H1 (cell line): ENCODE results near the gene PET117. TPM values are rescaled to one million over a fixed set of nuclear protein-coding genes. Genes with fewer than 3 reads are reported as not detected.

ENCODE experiments used
- CTCF ChIA-PET: fragments of 300-600 bp; sonication (Branson Sonifier 250); formaldehyde crosslinking; loops from one replicate; lab custom pipeline; 2021; ENCODE audit not compliant: partially characterized antibody; lab: Charles Lee
- POLR2A ChIA-PET: fragments of 300-600 bp; sonication (Branson Sonifier 250); formaldehyde crosslinking; loops from one replicate; lab custom pipeline; 2021; ENCODE audit warnings: inconsistent platforms; ENCODE audit not compliant: partially characterized antibody; lab: Charles Lee
- DNase-seq, 2 experiments: peaks; one replicate each; pipeline versions ENCODE4 v3.0.0 to v3.0.0-alpha.2; 2010 to 2022; ENCODE audit warnings: low spot score in 2 of 2, low read depth in 1 of 2, mixed read lengths in 1 of 2
- FAIRE-seq: peaks from 2 replicates; lab custom pipeline; 2011; peaks lifted over from hg19 to GRCh38; lab: Jason Lieb, UNC
- H2AFZ ChIP-seq: 2 replicates; pipeline ENCODE4 v1.8.1; 2012; ENCODE audit warnings: low read length, inconsistent platforms
- H2AK5ac ChIP-seq: 2 replicates; pipeline ENCODE4 v1.6.1; 2013; ENCODE audit warnings: low read depth, low read length
- H2BK120ac ChIP-seq: replicated peaks from 2 replicates; pipeline ENCODE3; 2013; ENCODE audit warnings: low read depth, low read length, inconsistent platforms
- H2BK12ac ChIP-seq: 2 replicates; pipeline ENCODE4 v1.6.1; 2013; ENCODE audit warnings: low read depth, low read length
- H2BK15ac ChIP-seq: 2 replicates; pipeline ENCODE4 v1.6.1; 2013; ENCODE audit warnings: low read length
- H2BK20ac ChIP-seq: 2 replicates; pipeline ENCODE4 v1.6.1; 2013; ENCODE audit warnings: low read length
- H2BK5ac ChIP-seq: 2 replicates; pipeline ENCODE4 v1.6.1; 2013; ENCODE audit warnings: low read depth, low read length
- H3K14ac ChIP-seq: 2 replicates; pipeline ENCODE4 v1.6.1; 2013; ENCODE audit warnings: inconsistent platforms; ENCODE audit not compliant: insufficient read length
- H3K18ac ChIP-seq: 2 replicates; pipeline ENCODE4 v1.6.1; 2013; ENCODE audit warnings: low read length; ENCODE audit errors: extremely low read depth
- H3K23ac ChIP-seq: 2 replicates; pipeline ENCODE4 v1.6.1; 2013; ENCODE audit warnings: inconsistent platforms; ENCODE audit not compliant: insufficient read length
- H3K23me2 ChIP-seq: 2 replicates; pipeline ENCODE4 v1.6.1; 2013; ENCODE audit warnings: low read depth, low read length
- H3K27ac ChIP-seq: 2 replicates; pipeline ENCODE4 v1.6.1; 2011; ENCODE audit warnings: low read depth, low read length, inconsistent platforms
- H3K27me3 ChIP-seq, 4 experiments: replicated peaks in 1 of 4; 1 replicate in 1 of 4; 2 replicates in 3 of 4; pipeline versions ENCODE4 v1.6.1 to v1.8.1; 2011 to 2013; ENCODE audit warnings: low read length in 3 of 4, mild to moderate bottlenecking in 3 of 4, inconsistent platforms in 2 of 4, mixed read lengths in 2 of 4, moderate library complexity in 1 of 4; ENCODE audit not compliant: control insufficient read depth in 3 of 4, insufficient read depth in 3 of 4; ENCODE audit errors: extremely low read depth in 1 of 4
- H3K36me3 ChIP-seq, 4 experiments: 2 replicates each; pipeline versions ENCODE4 v1.6.1 to v1.8.1; 2011 to 2013; ENCODE audit warnings: mild to moderate bottlenecking in 4 of 4, low read length in 3 of 4, moderate library complexity in 2 of 4, control low read depth in 1 of 4, inconsistent platforms in 1 of 4; ENCODE audit not compliant: insufficient read depth in 4 of 4, control insufficient read depth in 2 of 4
- H3K4ac ChIP-seq: replicated peaks from 2 replicates; pipeline ENCODE3; 2013; ENCODE audit warnings: low read length, low read depth, mixed read lengths, inconsistent platforms; ENCODE audit not compliant: insufficient read length
- H3K4me1 ChIP-seq, 4 experiments: replicated peaks in 1 of 4; 1 replicate in 1 of 4; 2 replicates in 3 of 4; pipeline versions ENCODE4 v1.6.1 to v1.8.1; 2011 to 2013; ENCODE audit warnings: low read length in 3 of 4, inconsistent platforms in 2 of 4, mixed read lengths in 1 of 4; ENCODE audit not compliant: insufficient read depth in 4 of 4, control insufficient read depth in 3 of 4
- H3K4me2 ChIP-seq, 2 experiments: 2 replicates each; pipeline versions ENCODE4 v1.6.1 to v1.8.1; 2011 to 2013; ENCODE audit warnings: low read depth in 2 of 2, low read length in 2 of 2, control low read depth in 1 of 2, inconsistent platforms in 1 of 2, mild to moderate bottlenecking in 1 of 2; ENCODE audit not compliant: insufficient read depth in 1 of 2
- H3K4me3 ChIP-seq, 4 experiments: fragments of 200-600, 300-600 bp in 1 of 4; sonication (generic), shearing (Covaris generic), sonication (Bioruptor Twin) in 1 of 4; 2 replicates each; pipeline versions ENCODE4 v1.5.1 to v1.8.1; 2011 to 2016; ENCODE audit warnings: low read length in 4 of 4, low read depth in 3 of 4, control low read depth in 2 of 4, inconsistent platforms in 2 of 4, mild to moderate bottlenecking in 2 of 4, mixed read lengths in 1 of 4, moderate library complexity in 1 of 4; ENCODE audit not compliant: insufficient read depth in 2 of 4; ENCODE audit errors: extremely low read depth in 1 of 4
- H3K56ac ChIP-seq: replicated peaks from 2 replicates; pipeline ENCODE3; 2013; ENCODE audit warnings: low read depth, mild to moderate bottlenecking, mixed read lengths, low read length, inconsistent platforms; ENCODE audit not compliant: insufficient read length
- H3K79me1 ChIP-seq: 2 replicates; pipeline ENCODE4 v1.6.1; 2013; ENCODE audit warnings: low read depth, low read length, control low read depth
- H3K79me2 ChIP-seq, 2 experiments: 2 replicates each; pipeline versions ENCODE4 v1.6.1 to v1.8.1; 2012 to 2013; ENCODE audit warnings: low read length in 2 of 2, mild to moderate bottlenecking in 2 of 2, inconsistent platforms in 1 of 2; ENCODE audit not compliant: insufficient read depth in 2 of 2, control insufficient read depth in 1 of 2
- H3K9ac ChIP-seq, 4 experiments: replicated peaks in 1 of 4; 1 replicate in 1 of 4; 2 replicates in 3 of 4; pipeline versions ENCODE4 v1.6.1 to v1.8.1; 2011 to 2013; ENCODE audit warnings: low read depth in 3 of 4, low read length in 3 of 4, control low read depth in 2 of 4, mild to moderate bottlenecking in 2 of 4, moderate library complexity in 2 of 4, inconsistent platforms in 1 of 4; ENCODE audit errors: extremely low read depth in 1 of 4
- H3K9me3 ChIP-seq, 2 experiments: 2 replicates each; pipeline versions ENCODE4 v1.6.1 to v1.8.1; 2012 to 2013; ENCODE audit warnings: mild to moderate bottlenecking in 2 of 2, moderate library complexity in 2 of 2, control low read depth in 1 of 2, inconsistent platforms in 1 of 2, low read depth in 1 of 2, low read length in 1 of 2, mixed read lengths in 1 of 2; ENCODE audit not compliant: insufficient read depth in 2 of 2
- H4K20me1 ChIP-seq, 2 experiments: replicated peaks in 1 of 2; 2 replicates each; pipeline versions ENCODE3 to v1.8.1; 2011 to 2013; ENCODE audit warnings: inconsistent platforms in 2 of 2, low read length in 2 of 2, mild to moderate bottlenecking in 1 of 2; ENCODE audit not compliant: insufficient read depth in 2 of 2, control insufficient read depth in 1 of 2
- H4K5ac ChIP-seq: 2 replicates; pipeline ENCODE4 v1.6.1; 2013; ENCODE audit warnings: low read length, low read depth, mixed read lengths, inconsistent platforms; ENCODE audit not compliant: insufficient read length
- H4K8ac ChIP-seq: 2 replicates; pipeline ENCODE4 v1.8.0; 2013; ENCODE audit warnings: mild to moderate bottlenecking, moderate library complexity, low read length, inconsistent platforms; ENCODE audit not compliant: insufficient read depth; ENCODE audit errors: extremely low read depth
- H4K91ac ChIP-seq: replicated peaks from 2 replicates; pipeline ENCODE3; 2013; ENCODE audit warnings: low read length, mixed read lengths, inconsistent platforms; ENCODE audit not compliant: insufficient read length
- PHF8 ChIP-seq: fragments of 200-600 bp; sonication (generic); conservative IDR thresholded peaks from 2 replicates; pipeline ENCODE4 v1.7.1; 2012; ENCODE audit warnings: low read depth, mild to moderate bottlenecking, inconsistent platforms, low read length, moderate library complexity
- SUZ12 ChIP-seq: fragments of 200-600 bp; sonication (generic); IDR thresholded peaks from 2 replicates; pipeline ENCODE4 v1.6.1; 2012; ENCODE audit warnings: mild to moderate bottlenecking, inconsistent platforms, low read length, moderate library complexity, mixed read lengths
- WGBS, 2 experiments: shearing (Covaris generic) in 1 of 2; methylation state at CpG; one replicate each; pipeline versions ENCODE4 v1.1.6 to v1.1.7; 2013 to 2015; ENCODE audit warnings: low lambda C conversion rate in 2 of 2, mixed read lengths in 2 of 2, inconsistent platforms in 1 of 2, low coverage in 1 of 2, missing lambda C conversion rate in 1 of 2; ENCODE audit not compliant: insufficient replicate concordance in 2 of 2, insufficient coverage in 1 of 2, insufficient read length in 1 of 2; ENCODE audit errors: extremely low coverage in 1 of 2, missing lambda C conversion rate in 1 of 2; 5-methylcytosine and 5-hydroxymethylcytosine counted together
- polyA plus RNA-seq, 7 experiments: library from polyadenylated mRNA; depleted of rRNA in 3 of 7; stranded (reverse) in 5 of 7; unstranded in 2 of 7; fragments of >200 nt in 5 of 7; fragments of 200-250 nt in 2 of 7; gene quantifications; 1 replicate in 5 of 7; 2 replicates in 1 of 7; 4 replicates in 1 of 7; pipeline versions ENCODE4 v1.2.1 to v1.2.3, GENCODE V29; 2011 to 2013; ENCODE audit warnings: missing spikeins in 2 of 7, mixed read lengths in 2 of 7
- total RNA-seq: library from RNA; stranded (reverse); fragmentation: NEBNext Ultra II Directional; extraction: Animal tissue kit (Norgen Biotek cat#: 25700); gene quantifications from 2 replicates; pipeline ENCODE4 v1.2.1, GENCODE V29; 2021
- TF ChIP-seq, protein P1 (sequence below), 3 experiments: IDR thresholded peaks; 1 replicate in 2 of 3; 2 replicates in 1 of 3; pipeline versions ENCODE4 v1.5.1 to v1.6.1; 2011; ENCODE audit warnings: low read length in 3 of 3, mild to moderate bottlenecking in 3 of 3, inconsistent platforms in 2 of 3, low read depth in 1 of 3, moderate library complexity in 1 of 3; ENCODE audit not compliant: insufficient read depth in 1 of 3; ENCODE audit errors: control extremely low read depth in 1 of 3

PET117 gene
- total and polyA plus RNA-seq, 2 of the 8 experiments (the other 6 are each of a cell fraction or from before 2014, with no cell fraction given): 9.1 to 23.8 TPM

DNA sequence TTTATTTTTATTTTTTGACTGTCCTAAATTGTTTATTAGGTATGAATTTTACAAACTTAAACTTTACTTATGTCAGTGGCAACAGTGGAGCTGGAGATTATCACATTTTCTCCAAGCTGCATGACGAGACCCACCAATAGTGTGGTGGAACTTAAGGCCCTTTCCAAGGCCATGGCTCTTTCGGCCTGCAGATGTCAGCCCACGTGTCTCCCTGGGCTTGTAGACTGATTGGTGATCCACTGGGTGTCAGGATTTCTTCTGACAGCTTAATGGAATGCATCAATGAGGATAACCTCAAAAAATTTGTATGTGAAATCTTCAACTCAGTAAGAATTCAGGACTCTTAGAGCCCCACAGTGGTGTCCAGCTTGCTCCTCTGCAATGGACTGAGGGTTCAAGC, 47.6 kb upstream of the PET117 start:
- Histone ChIP-seq H3K4me1 (peaks cover 0 to 4% (median 1%) of the 10 kb centered on the region in 4 experiments; a peak in 1 of 7 replicates), H3K9me3 (no peaks in the 10 kb centered on the region), H4K91ac (no peak overlapping the region), H3K9ac (no peak overlapping the region), H2BK15ac (no peak overlapping the region), H3K4ac (no peak overlapping the region), H3K36me3 (no peaks in the 10 kb centered on the region), H3K56ac (no peak overlapping the region), H3K4me2 (no peak overlapping the region), H4K5ac (no peak overlapping the region), H2BK5ac (no peak overlapping the region), H3K14ac (no peak overlapping the region), H2BK12ac (no peak overlapping the region), H3K79me2 (no peaks in the 10 kb centered on the region), H4K8ac (no peak overlapping the region), H3K79me1 (no peaks in the 10 kb centered on the region), H3K23ac (no peak overlapping the region), H3K27ac (no peak overlapping the region), H2AFZ (no peak overlapping the region), H3K23me2 (no peaks in the 10 kb centered on the region), H2BK20ac (no peak overlapping the region), H2AK5ac (no peak overlapping the region), H3K18ac (no peak overlapping the region), H2BK120ac (no peak overlapping the region), H4K20me1 (no peaks in the 10 kb centered on the region), H3K27me3 (0 out of 7 replicates have a peak, but pooled peaks cover 0 to 2% (median 0%) of the 10 kb centered on the region in 4 experiments), H3K4me3 (no peak overlapping the region)
- 74% methylated on average over 3 of the region's 3 CpGs; no CpG with 5 or more reads in 1 of the 2 experiments for WGBS, 2 experiments
- TF ChIP-seq SUZ12: no peak
- no peak for TF ChIP-seq PHF8
- TF ChIP-seq, protein P1, sequence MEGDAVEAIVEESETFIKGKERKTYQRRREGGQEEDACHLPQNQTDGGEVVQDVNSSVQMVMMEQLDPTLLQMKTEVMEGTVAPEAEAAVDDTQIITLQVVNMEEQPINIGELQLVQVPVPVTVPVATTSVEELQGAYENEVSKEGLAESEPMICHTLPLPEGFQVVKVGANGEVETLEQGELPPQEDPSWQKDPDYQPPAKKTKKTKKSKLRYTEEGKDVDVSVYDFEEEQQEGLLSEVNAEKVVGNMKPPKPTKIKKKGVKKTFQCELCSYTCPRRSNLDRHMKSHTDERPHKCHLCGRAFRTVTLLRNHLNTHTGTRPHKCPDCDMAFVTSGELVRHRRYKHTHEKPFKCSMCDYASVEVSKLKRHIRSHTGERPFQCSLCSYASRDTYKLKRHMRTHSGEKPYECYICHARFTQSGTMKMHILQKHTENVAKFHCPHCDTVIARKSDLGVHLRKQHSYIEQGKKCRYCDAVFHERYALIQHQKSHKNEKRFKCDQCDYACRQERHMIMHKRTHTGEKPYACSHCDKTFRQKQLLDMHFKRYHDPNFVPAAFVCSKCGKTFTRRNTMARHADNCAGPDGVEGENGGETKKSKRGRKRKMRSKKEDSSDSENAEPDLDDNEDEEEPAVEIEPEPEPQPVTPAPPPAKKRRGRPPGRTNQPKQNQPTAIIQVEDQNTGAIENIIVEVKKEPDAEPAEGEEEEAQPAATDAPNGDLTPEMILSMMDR (IDR thresholded peaks at IDR 0.05; ENCODE audit: control extremely low read depth in 1 of 3, insufficient read depth in 1 of 3, low read depth in 1 of 3, low read length in 3 of 3): peak in 2 of 3 experiments; percentile 19 to 38; a peak in 2 of 4 replicates
- FAIRE-seq (no peak), DNase-seq (no peak)
- CTCF ChIA-PET: no interaction called here
- POLR2A ChIA-PET: interaction anchor here (1.2 kb wide), 1 partner anchor 48 kb away, joined by 4 read pairs; the partner anchor contains the start of genes KAT14 and PET117
